ENCODE data around the gene CLCN4.

The CLCN4 gene

GRCh38 chrX:10166731-10167151 lies 10.0 kb downstream of the CLCN4 start:
- DNase-seq (ENCODE audit: low spot score) = no peak
- in situ Hi-C loops (cut with MboI; ENCODE audit: low sequenced_read_pairs, unreplicated experiment) = no loop called here
- TF ChIP-seq CTCF (IDR thresholded peaks at IDR 0.05; ENCODE audit: borderline replicate concordance, control extremely low read depth, extremely low read depth, insufficient read depth, missing control alignments) = no peak

- peak; percentile 53 for DNase-seq (ENCODE audit: low spot score)
- in situ Hi-C loops (cut with MboI; ENCODE audit: low sequenced_read_pairs, unreplicated experiment) = no loop called here
- TF ChIP-seq CTCF (IDR thresholded peaks at IDR 0.05; ENCODE audit: borderline replicate concordance, control extremely low read depth, extremely low read depth, insufficient read depth, missing control alignments) = no peak
Observed at GRCh38 chrX:10167573-10167972, 10.8 kb downstream of the CLCN4 start.

GRCh38 chrX:10168226-10168625 lies 11.5 kb downstream of the CLCN4 start:
- in situ Hi-C loops (cut with MboI; ENCODE audit: low sequenced_read_pairs, unreplicated experiment) = no loop called here
- no peak for DNase-seq (ENCODE audit: low spot score)
- TF ChIP-seq CTCF (IDR thresholded peaks at IDR 0.05; ENCODE audit: borderline replicate concordance, control extremely low read depth, extremely low read depth, insufficient read depth, missing control alignments) = no peak

- in situ Hi-C loops (cut with MboI; ENCODE audit: low sequenced_read_pairs, unreplicated experiment) = no loop called here
- TF ChIP-seq CTCF (IDR thresholded peaks at IDR 0.05; ENCODE audit: borderline replicate concordance, control extremely low read depth, extremely low read depth, insufficient read depth, missing control alignments) = no peak
- DNase-seq (ENCODE audit: low spot score) = no peak
Observed at GRCh38 chrX:10169175-10169574, 12.4 kb downstream of the CLCN4 start.

- no peak for TF ChIP-seq CTCF (IDR thresholded peaks at IDR 0.05; ENCODE audit: borderline replicate concordance, control extremely low read depth, extremely low read depth, insufficient read depth, missing control alignments)
- in situ Hi-C loops (cut with MboI; ENCODE audit: low sequenced_read_pairs, unreplicated experiment) = no loop called here
- DNase-seq (ENCODE audit: low spot score) = no peak
Observed at GRCh38 chrX:10171249-10171648, 14.5 kb downstream of the CLCN4 start.

GRCh38 chrX:10172877-10173276 lies 16.1 kb downstream of the CLCN4 start:
- TF ChIP-seq CTCF (IDR thresholded peaks at IDR 0.05; ENCODE audit: borderline replicate concordance, control extremely low read depth, extremely low read depth, insufficient read depth, missing control alignments) = no peak
- DNase-seq (ENCODE audit: low spot score) = no peak
- in situ Hi-C loops (cut with MboI; ENCODE audit: low sequenced_read_pairs, unreplicated experiment) = no loop called here
